GM23338 (cell line): ENCODE data around the gene UBXN4. TPM values are rescaled to one million over a fixed set of nuclear protein-coding genes. Genes with fewer than 3 reads are reported as not detected.

Experiments
- ATAC-seq: fragments of 200-7000 bp; cut with Tn5 transposase; 3 replicates; pipeline ENCODE4 v1.9.1; 2020
- DNase-seq: peaks from one replicate; pipeline ENCODE4 v3.0.0-alpha.2; 2015; ENCODE audit warnings: low spot score
- H2AFZ ChIP-seq: fragments of 200-600 bp; sonication (generic); 2 replicates; pipeline ENCODE4 v1.8.0; 2016; ENCODE audit warnings: antibody characterized with exemption, mild to moderate bottlenecking, moderate library complexity
- H3F3A ChIP-seq: fragments of 200-600 bp; sonication (generic); replicated peaks from 2 replicates; pipeline ENCODE4 v1.8.0; 2017; ENCODE audit warnings: antibody characterized with exemption, mixed run types, low read depth
- H3K27ac ChIP-seq: fragments of 200-600 bp; sonication (generic); 2 replicates; pipeline ENCODE4 v1.6.1; 2016; ENCODE audit warnings: low read depth
- H3K27me3 ChIP-seq: fragments of 200-600 bp; sonication (generic); 2 replicates; pipeline ENCODE4 v1.8.0; 2016; ENCODE audit warnings: mild to moderate bottlenecking, mixed run types, moderate library complexity; ENCODE audit not compliant: insufficient read depth
- H3K36me3 ChIP-seq: fragments of 200-600 bp; sonication (generic); 2 replicates; pipeline ENCODE4 v1.8.0; 2016; ENCODE audit warnings: mild to moderate bottlenecking; ENCODE audit not compliant: insufficient read depth
- H3K4me1 ChIP-seq: fragments of 200-600 bp; sonication (generic); 2 replicates; pipeline ENCODE4 v1.8.0; 2016; ENCODE audit warnings: mild to moderate bottlenecking, moderate library complexity; ENCODE audit not compliant: insufficient read depth
- H3K4me2 ChIP-seq: fragments of 200-600 bp; sonication (generic); 2 replicates; pipeline ENCODE4 v1.7.1; 2017; ENCODE audit warnings: mixed run types
- H3K4me3 ChIP-seq: fragments of 200-600 bp; sonication (generic); 2 replicates; pipeline ENCODE4 v1.6.1; 2016; ENCODE audit warnings: mixed run types
- H3K79me2 ChIP-seq: fragments of 200-600 bp; sonication (generic); replicated peaks from 2 replicates; pipeline ENCODE4 v1.8.0; 2017; ENCODE audit warnings: mild to moderate bottlenecking; ENCODE audit not compliant: insufficient read depth
- H3K9me2 ChIP-seq: fragments of 200-600 bp; sonication (generic); 2 replicates; pipeline ENCODE4 v1.8.0; 2017; ENCODE audit not compliant: insufficient read depth
- H4K20me1 ChIP-seq: fragments of 200-600 bp; sonication (generic); replicated peaks from 2 replicates; pipeline ENCODE4 v1.8.0; 2017; ENCODE audit warnings: mild to moderate bottlenecking; ENCODE audit not compliant: insufficient read depth
- H3K27ac Mint-ChIP-seq: 2 replicates; pipeline ENCODE4 v1.8.0; 2020; ENCODE audit warnings: inconsistent platforms, mild to moderate bottlenecking, moderate library complexity, mixed read lengths
- H3K27me3 Mint-ChIP-seq: 3 replicates; pipeline ENCODE4 v1.8.0; 2022; ENCODE audit warnings: low read depth, mild to moderate bottlenecking, moderate library complexity, mixed read lengths, inconsistent platforms; ENCODE audit not compliant: insufficient read depth, poor library complexity
- H3K36me3 Mint-ChIP-seq: 3 replicates; pipeline ENCODE4 v1.8.0; 2021; ENCODE audit warnings: low read depth, mild to moderate bottlenecking, inconsistent platforms, moderate library complexity, mixed read lengths
- H3K4me1 Mint-ChIP-seq: 3 replicates; pipeline ENCODE4 v1.8.0; 2020; ENCODE audit warnings: mild to moderate bottlenecking, inconsistent platforms, mixed read lengths
- H3K4me3 Mint-ChIP-seq: 3 replicates; pipeline ENCODE4 v1.8.0; 2021; ENCODE audit warnings: moderate library complexity, mild to moderate bottlenecking, inconsistent platforms, mixed read lengths
- H3K9me3 Mint-ChIP-seq: 3 replicates; pipeline ENCODE4 v1.8.0; 2020; ENCODE audit warnings: moderate library complexity, mild to moderate bottlenecking, inconsistent platforms, mixed read lengths
- EZH2 ChIP-seq: fragments of 200-600 bp; sonication (generic); IDR thresholded peaks from one replicate; pipeline ENCODE4 v1.8.0; 2017; ENCODE audit warnings: antibody characterized with exemption, mild to moderate bottlenecking, low read depth; ENCODE audit not compliant: unreplicated experiment
- EZH2phosphoT487 ChIP-seq: fragments of 200-600 bp; sonication (generic); IDR thresholded peaks from one replicate; pipeline ENCODE4 v1.8.1; 2018; ENCODE audit warnings: antibody characterized with exemption; ENCODE audit not compliant: unreplicated experiment
- POLR2AphosphoS5 ChIP-seq: IDR thresholded peaks from 2 replicates; pipeline ENCODE4 v1.6.1; 2016; ENCODE audit warnings: antibody characterized with exemption, low read depth
- ZNF331 ChIP-seq: fragments of 250-450 bp; sonication (Bioruptor Pico); IDR thresholded peaks from 2 replicates; pipeline ENCODE4 v1.5.0; 2020; ENCODE audit warnings: low read depth, mild to moderate bottlenecking, moderate library complexity
- polyA plus RNA-seq: library from polyadenylated mRNA; unstranded; fragments of >200 nt; fragmentation: Nextera tagmentation; extraction: Ambion mirVana; gene quantifications from 2 replicates; pipeline ENCODE4 v1.2.1, GENCODE V29; 2016
- total RNA-seq: library from RNA; depleted of rRNA; stranded (reverse); fragments of >200 nt; shearing (Covaris generic); gene quantifications from 2 replicates; pipeline ENCODE4 v1.2.3, GENCODE V29; 2014
- TF ChIP-seq, protein P1 (sequence below): IDR thresholded peaks from 2 replicates; pipeline ENCODE4 v1.6.1; 2016; ENCODE audit warnings: antibody characterized with exemption
- TF ChIP-seq, protein P2 (sequence below), 2 experiments: fragments of 200-600 bp in 1 of 2; sonication (generic) in 1 of 2; conservative IDR thresholded peaks; 2 replicates each; pipeline versions ENCODE4 v1.5.1 to v1.6.1; 2016 to 2017; ENCODE audit warnings: antibody characterized with exemption in 2 of 2, low read depth in 2 of 2, mild to moderate bottlenecking in 2 of 2, moderate library complexity in 1 of 2
- TF ChIP-seq, protein P3 (sequence below): IDR thresholded peaks from one replicate; pipeline ENCODE4 v1.6.1; 2018; ENCODE audit warnings: antibody characterized with exemption; ENCODE audit not compliant: unreplicated experiment

UBXN4 gene
- total and polyA plus RNA-seq, 2 experiments from 2014 or later: 57.6 to 226 TPM

DNA sequence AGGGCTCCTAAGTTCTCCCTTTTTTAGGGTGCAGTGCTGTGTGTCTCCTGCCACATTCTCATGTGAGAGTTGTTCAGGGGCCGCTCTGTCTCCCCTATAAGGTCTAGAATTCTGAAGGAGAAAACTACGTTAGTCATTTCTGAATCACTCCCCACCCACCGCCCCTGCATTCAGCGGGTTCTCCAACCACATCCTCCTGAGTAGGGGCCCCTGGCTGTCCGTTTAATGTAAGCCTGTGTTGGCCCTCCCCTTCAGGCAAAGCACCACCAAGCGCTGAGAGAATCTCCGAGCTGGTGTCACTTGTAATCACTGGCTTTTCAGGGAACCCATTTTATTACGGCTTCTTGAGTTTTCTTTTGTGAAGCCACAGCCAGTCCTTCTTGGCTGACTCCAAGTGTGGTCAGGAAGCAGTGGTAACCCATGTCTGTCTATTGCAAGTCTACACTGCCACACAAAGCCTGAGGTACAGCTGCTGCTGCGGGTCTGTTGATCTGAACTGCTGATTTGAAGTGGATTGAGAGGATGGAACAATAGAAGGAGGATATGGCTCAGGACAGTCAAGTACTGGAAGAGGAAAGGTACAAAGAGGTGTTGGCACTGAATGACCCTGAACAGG is 78.5 kb downstream of the UBXN4 start (continued):
- no peak for TF ChIP-seq POLR2AphosphoS5
- TF ChIP-seq, protein P1, sequence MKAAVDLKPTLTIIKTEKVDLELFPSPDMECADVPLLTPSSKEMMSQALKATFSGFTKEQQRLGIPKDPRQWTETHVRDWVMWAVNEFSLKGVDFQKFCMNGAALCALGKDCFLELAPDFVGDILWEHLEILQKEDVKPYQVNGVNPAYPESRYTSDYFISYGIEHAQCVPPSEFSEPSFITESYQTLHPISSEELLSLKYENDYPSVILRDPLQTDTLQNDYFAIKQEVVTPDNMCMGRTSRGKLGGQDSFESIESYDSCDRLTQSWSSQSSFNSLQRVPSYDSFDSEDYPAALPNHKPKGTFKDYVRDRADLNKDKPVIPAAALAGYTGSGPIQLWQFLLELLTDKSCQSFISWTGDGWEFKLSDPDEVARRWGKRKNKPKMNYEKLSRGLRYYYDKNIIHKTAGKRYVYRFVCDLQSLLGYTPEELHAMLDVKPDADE: no peak

DNA sequence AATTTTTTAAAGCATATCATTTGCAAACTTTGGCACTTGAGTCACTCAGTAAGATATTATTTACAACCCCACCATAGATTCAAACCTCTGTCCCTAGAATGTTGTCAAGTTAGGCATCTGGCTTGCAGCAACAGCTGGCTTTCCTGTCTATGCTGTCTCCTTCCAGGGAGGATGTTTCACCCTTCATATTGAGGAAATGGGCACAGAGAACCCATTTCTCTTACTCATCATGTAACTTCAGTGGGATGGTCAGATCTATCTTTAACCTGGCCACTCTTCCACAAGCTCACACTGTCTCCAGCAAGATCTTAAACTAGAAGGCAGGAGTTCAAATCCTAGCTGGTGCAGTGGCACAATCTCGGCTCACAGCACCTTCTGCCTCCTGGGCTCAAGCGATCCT is 79.5 kb downstream of the UBXN4 start:
- H3K4me1 Mint-ChIP-seq: no peaks in the 10 kb centered on the region

More for the DNA sequence above, 79.5 kb downstream of the UBXN4 start:
- Histone ChIP-seq H3K27ac (no peak overlapping the region), H4K20me1 (no peaks in the 10 kb centered on the region), H3K4me3 (no peak overlapping the region), H3K79me2 (no peaks in the 10 kb centered on the region), H3K4me1 (no peaks in the 10 kb centered on the region), H3K9me2 (peaks cover 2% of the 10 kb centered on the region; the same call in 1 of the 2 replicates), H3K27me3 (no peaks in the 10 kb centered on the region), H3K36me3 (no peaks in the 10 kb centered on the region), H3K4me2 (no peak overlapping the region), H2AFZ (no peak overlapping the region), H3F3A (no peaks in the 10 kb centered on the region)
- H3K27me3 Mint-ChIP-seq: no peaks in the 10 kb centered on the region
- H3K9me3 Mint-ChIP-seq: peaks cover 15% of the 10 kb centered on the region; the same call in 2 of the 3 replicates
- no peak for DNase-seq
- no peak overlapping the region for H3K4me3 Mint-ChIP-seq
- TF ChIP-seq, protein P2, sequence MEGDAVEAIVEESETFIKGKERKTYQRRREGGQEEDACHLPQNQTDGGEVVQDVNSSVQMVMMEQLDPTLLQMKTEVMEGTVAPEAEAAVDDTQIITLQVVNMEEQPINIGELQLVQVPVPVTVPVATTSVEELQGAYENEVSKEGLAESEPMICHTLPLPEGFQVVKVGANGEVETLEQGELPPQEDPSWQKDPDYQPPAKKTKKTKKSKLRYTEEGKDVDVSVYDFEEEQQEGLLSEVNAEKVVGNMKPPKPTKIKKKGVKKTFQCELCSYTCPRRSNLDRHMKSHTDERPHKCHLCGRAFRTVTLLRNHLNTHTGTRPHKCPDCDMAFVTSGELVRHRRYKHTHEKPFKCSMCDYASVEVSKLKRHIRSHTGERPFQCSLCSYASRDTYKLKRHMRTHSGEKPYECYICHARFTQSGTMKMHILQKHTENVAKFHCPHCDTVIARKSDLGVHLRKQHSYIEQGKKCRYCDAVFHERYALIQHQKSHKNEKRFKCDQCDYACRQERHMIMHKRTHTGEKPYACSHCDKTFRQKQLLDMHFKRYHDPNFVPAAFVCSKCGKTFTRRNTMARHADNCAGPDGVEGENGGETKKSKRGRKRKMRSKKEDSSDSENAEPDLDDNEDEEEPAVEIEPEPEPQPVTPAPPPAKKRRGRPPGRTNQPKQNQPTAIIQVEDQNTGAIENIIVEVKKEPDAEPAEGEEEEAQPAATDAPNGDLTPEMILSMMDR (conservative IDR thresholded peaks at IDR 0.05; ENCODE audit: low read depth in 2 of 2): no peak
- TF ChIP-seq EZH2phosphoT487 (no peak), ZNF331 (CRISPR knock-in tag) (no peak), EZH2 (no peak)
- TF ChIP-seq, protein P3, sequence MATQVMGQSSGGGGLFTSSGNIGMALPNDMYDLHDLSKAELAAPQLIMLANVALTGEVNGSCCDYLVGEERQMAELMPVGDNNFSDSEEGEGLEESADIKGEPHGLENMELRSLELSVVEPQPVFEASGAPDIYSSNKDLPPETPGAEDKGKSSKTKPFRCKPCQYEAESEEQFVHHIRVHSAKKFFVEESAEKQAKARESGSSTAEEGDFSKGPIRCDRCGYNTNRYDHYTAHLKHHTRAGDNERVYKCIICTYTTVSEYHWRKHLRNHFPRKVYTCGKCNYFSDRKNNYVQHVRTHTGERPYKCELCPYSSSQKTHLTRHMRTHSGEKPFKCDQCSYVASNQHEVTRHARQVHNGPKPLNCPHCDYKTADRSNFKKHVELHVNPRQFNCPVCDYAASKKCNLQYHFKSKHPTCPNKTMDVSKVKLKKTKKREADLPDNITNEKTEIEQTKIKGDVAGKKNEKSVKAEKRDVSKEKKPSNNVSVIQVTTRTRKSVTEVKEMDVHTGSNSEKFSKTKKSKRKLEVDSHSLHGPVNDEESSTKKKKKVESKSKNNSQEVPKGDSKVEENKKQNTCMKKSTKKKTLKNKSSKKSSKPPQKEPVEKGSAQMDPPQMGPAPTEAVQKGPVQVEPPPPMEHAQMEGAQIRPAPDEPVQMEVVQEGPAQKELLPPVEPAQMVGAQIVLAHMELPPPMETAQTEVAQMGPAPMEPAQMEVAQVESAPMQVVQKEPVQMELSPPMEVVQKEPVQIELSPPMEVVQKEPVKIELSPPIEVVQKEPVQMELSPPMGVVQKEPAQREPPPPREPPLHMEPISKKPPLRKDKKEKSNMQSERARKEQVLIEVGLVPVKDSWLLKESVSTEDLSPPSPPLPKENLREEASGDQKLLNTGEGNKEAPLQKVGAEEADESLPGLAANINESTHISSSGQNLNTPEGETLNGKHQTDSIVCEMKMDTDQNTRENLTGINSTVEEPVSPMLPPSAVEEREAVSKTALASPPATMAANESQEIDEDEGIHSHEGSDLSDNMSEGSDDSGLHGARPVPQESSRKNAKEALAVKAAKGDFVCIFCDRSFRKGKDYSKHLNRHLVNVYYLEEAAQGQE: no peak
- ATAC-seq: no peak
- no peaks in the 10 kb centered on the region; the same call in 2 of the 3 replicates for H3K36me3 Mint-ChIP-seq
- no peak overlapping the region for H3K27ac Mint-ChIP-seq
